Ovary (tissue), 9 donors: ENCODE measurements around the gene AFG1L. TPM values are rescaled to one million over a fixed set of nuclear protein-coding genes. Genes with fewer than 3 reads are reported as not detected.
"Not testable (repeated sequence)": the region's sequence is repeated elsewhere in the genome, so short reads cannot be mapped to it uniquely, and the experiment has no call there.

Experiments used
- DNase-seq, 5 donors: peaks; one replicate each; pipeline ENCODE4 v3.0.0-alpha.2; 2019 to 2020
- H3K27ac ChIP-seq, 2 donors: fragments of 200-600 bp; one replicate each; pipeline versions ENCODE4 v1.5.1 to v1.8.0; 2019 to 2022
- H3K27me3 ChIP-seq: fragments of 200-600 bp; one replicate; pipeline ENCODE4 v1.8.0; 2022
- H3K36me3 ChIP-seq: fragments of 200-600 bp; sonication (generic); one replicate; pipeline ENCODE4 v1.5.1; 2019
- H3K4me1 ChIP-seq: one replicate; pipeline ENCODE4 v1.8.1; 2013; ENCODE audit warnings: mild to moderate bottlenecking, moderate library complexity; ENCODE audit not compliant: insufficient read depth
- H3K4me3 ChIP-seq: fragments of 200-600 bp; sonication (generic); one replicate; pipeline ENCODE4 v1.5.1; 2017
- H3K9me3 ChIP-seq, 2 donors: fragments of 200-600 bp in 1 of 2; sonication (generic) in 1 of 2; one replicate each; pipeline versions ENCODE4 v1.5.1 to v1.8.1; 2013 to 2019; ENCODE audit warnings: mild to moderate bottlenecking in 1 of 2, moderate library complexity in 1 of 2
- EP300 ChIP-seq: sonication (generic); formaldehyde crosslinking; IDR thresholded peaks from one replicate; pipeline ENCODE4 v1.6.1; 2017; ENCODE audit warnings: antibody characterized with exemption
- POLR2A ChIP-seq: fragments of 450-650 bp; IDR thresholded peaks from one replicate; pipeline ENCODE4 v1.6.1; 2017; ENCODE audit warnings: antibody characterized with exemption, mild to moderate bottlenecking, moderate library complexity
- WGBS, 3 donors: extraction: QIAGEN DNeasy Blood & Tissue Kit in 1 of 3; methylation state at CpG; one replicate each; pipeline versions ENCODE4 v1.1.5 to v1.1.7; 2013 to 2017; 5-methylcytosine and 5-hydroxymethylcytosine counted together
- intact Hi-C, 4 donors: fragments of 100-400 bp; cut with DNase I; formaldehyde crosslinking; loops; one replicate each; pipeline versions ENCODE4 v1.11.0 to v1.15.1; 2022 to 2023
- polyA plus RNA-seq, 2 donors: library from polyadenylated mRNA; stranded (reverse); fragments of 200-250 nt in 1 of 2; fragments of 350-450 nt in 1 of 2; fragmentation: Illumina TruSeq in 1 of 2; extraction: RNeasy Lipid Tissue Mini Kit (QIAGEN cat#74804) in 1 of 2; gene quantifications; one replicate each; pipeline ENCODE4 v1.2.3, GENCODE V29; 2013 to 2014
- total RNA-seq, 7 donors: library from RNA; depleted of rRNA in 2 of 7; stranded (reverse); fragments of >200 nt in 2 of 7; fragmentation: NEBNext Ultra II Directional in 3 of 7; extraction: Animal tissue kit (Norgen Biotek cat#: 25700) in 3 of 7; gene quantifications; one replicate each; pipeline versions ENCODE4 v1.1.0 to v1.2.4, GENCODE V29; 2016 to 2023
- TF ChIP-seq, protein P1 (sequence below), 3 donors: fragments of 450-650 bp in 2 of 3; fragments of 200-600 bp in 1 of 3; IDR thresholded peaks; one replicate each; pipeline versions ENCODE4 v1.5.1 to v1.8.0; 2016 to 2022; ENCODE audit warnings: antibody characterized with exemption in 3 of 3, mild to moderate bottlenecking in 1 of 3
- donor health status: DM: no; HTN: no; CAD: no; lungs with moderate emphysema.
- donor health status: DM: no; HTN: no; CAD: no.
- donor health status: Bipolar disorder and iron deficiency.
- donor health status: DM: yes; HTN: yes; CAD: no.
- donor health status: DM: no; HTN: no; CAD: no.
- donor health status: DM: yes; HTN: yes; CAD: no.

AFG1L gene
- total and polyA plus RNA-seq, 9 donors = 1.2 to 7.6 (median 5.7) TPM

DNA sequence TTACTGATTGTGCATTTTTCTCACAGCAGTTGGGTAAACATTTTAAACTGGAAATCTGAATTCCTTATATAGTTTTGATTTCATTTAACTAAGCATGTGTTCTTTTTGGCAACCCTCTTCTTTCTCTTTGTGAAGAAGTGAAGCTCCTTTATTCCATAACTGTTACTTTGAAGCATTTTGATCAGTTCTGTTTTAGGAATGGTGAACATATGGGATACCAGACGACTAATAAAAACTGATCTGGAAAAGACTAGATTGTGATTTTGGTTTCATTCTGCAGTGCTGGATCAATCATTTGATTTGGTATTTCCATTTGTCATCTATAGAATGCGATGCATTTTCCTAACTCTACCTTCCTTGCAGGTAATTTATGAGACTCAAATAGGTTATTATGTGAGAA, 9.8 kb downstream of the AFG1L start:
- WGBS, 3 donors = 71 to 85% (median 83%) methylated on average over 2 of the region's 2 CpGs
- Histone ChIP-seq H3K9me3 (no peaks in the 10 kb centered on the region), H3K27me3 (no peaks in the 10 kb centered on the region), H3K36me3 (no peaks in the 10 kb centered on the region), H3K27ac (no peak overlapping the region), H3K4me1 (no peaks in the 10 kb centered on the region), H3K4me3 (no peak overlapping the region)
- TF ChIP-seq EP300 (no peak), POLR2A (no peak)
- TF ChIP-seq, protein P1, sequence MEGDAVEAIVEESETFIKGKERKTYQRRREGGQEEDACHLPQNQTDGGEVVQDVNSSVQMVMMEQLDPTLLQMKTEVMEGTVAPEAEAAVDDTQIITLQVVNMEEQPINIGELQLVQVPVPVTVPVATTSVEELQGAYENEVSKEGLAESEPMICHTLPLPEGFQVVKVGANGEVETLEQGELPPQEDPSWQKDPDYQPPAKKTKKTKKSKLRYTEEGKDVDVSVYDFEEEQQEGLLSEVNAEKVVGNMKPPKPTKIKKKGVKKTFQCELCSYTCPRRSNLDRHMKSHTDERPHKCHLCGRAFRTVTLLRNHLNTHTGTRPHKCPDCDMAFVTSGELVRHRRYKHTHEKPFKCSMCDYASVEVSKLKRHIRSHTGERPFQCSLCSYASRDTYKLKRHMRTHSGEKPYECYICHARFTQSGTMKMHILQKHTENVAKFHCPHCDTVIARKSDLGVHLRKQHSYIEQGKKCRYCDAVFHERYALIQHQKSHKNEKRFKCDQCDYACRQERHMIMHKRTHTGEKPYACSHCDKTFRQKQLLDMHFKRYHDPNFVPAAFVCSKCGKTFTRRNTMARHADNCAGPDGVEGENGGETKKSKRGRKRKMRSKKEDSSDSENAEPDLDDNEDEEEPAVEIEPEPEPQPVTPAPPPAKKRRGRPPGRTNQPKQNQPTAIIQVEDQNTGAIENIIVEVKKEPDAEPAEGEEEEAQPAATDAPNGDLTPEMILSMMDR (IDR thresholded peaks at IDR 0.05) = no peak
- intact Hi-C loops = no loop called here
- no peak for DNase-seq

DNA sequence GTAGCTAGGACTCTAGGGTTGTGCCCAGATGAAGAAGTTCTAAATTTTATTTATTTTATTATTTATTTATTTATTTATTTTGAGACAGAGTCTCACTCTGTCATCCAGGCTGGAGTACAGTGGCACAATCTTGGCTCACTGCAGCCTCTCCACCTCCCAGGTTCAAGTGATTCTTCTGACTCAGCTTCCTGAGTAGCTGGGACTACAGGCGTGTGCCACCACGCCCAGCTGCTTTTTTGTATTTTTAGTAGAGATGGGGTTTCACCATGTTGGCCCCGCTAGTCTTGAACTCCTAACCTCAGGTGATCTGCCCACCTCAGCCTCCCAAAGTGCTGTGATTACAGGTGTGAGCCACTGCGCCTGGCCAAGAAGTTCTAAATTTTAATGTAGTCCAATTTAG, 13.8 kb downstream of the AFG1L start:
- H3K9me3 ChIP-seq, H3K4me1 ChIP-seq, H3K27me3 ChIP-seq, intact Hi-C loops, H3K36me3 ChIP-seq, DNase-seq, H3K4me3 ChIP-seq, H3K27ac ChIP-seq: not testable (repeated sequence)
- WGBS, 3 donors = 92 to 94% (median 93%) methylated on average over 4 of the region's 4 CpGs

DNA sequence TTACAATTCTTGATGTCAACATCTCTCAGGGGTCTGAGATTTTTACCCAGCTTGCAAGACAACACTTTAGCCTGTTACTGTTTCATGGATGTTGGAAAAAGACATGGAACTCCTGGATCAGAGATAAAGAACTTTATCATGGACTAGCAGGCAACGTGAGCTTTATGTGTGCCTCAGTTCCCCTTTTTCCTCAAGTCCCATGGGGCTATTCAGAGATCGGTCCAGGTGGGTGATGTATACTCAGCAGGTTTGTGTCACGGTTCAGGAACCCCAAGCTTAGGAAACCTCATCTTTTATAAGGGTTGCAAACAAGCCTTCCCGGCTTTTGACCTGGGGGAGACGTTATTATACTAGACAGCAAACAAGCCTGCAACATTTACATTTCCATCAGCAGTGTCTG, 15.0 kb downstream of the AFG1L start:
- no peaks in the 10 kb centered on the region for H3K4me1 ChIP-seq
- no peak overlapping the region for H3K4me3 ChIP-seq
- H3K36me3 ChIP-seq = no peaks in the 10 kb centered on the region
- WGBS, 3 donors = 94 to 97% (median 95%) methylated on average over 5 of the region's 5 CpGs
- no peak for TF ChIP-seq POLR2A
- TF ChIP-seq, protein P1 (IDR thresholded peaks at IDR 0.05) = no peak
- TF ChIP-seq EP300 = no peak
- H3K9me3 ChIP-seq = no peaks in the 10 kb centered on the region
- no peaks in the 10 kb centered on the region for H3K27me3 ChIP-seq
- H3K27ac ChIP-seq = no peak overlapping the region
- intact Hi-C loops = no loop called here
- no peak for DNase-seq

DNA sequence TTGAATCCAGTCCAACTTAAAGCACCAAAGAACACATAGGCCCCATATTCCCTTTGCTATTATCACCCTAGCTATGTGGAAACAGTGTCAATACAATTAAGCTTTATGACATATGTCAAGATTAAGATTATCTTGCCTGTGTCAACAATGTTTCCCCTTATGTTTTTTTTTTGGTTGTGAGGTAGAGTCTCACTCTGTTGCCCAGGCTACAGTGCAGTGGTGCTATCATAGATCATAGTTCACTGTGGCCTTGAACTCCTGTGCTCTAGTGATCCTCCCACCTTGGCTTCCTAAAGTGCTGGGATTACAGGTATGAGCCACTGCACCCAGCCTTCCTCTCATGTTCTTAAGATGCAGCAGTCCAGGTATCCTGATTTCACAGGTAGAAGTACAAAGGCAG, 17.8 kb downstream of the AFG1L start:
- H3K9me3 ChIP-seq = no peaks in the 10 kb centered on the region
- no peaks in the 10 kb centered on the region for H3K27me3 ChIP-seq
- no peak overlapping the region for H3K4me3 ChIP-seq
- no peaks in the 10 kb centered on the region for H3K4me1 ChIP-seq
- intact Hi-C loops = no loop called here
- H3K36me3 ChIP-seq = no peaks in the 10 kb centered on the region
- TF ChIP-seq, protein P1 (IDR thresholded peaks at IDR 0.05) = no peak
- TF ChIP-seq POLR2A (no peak), EP300 (no peak)
- no peak overlapping the region for H3K27ac ChIP-seq
- DNase-seq = no peak

DNA sequence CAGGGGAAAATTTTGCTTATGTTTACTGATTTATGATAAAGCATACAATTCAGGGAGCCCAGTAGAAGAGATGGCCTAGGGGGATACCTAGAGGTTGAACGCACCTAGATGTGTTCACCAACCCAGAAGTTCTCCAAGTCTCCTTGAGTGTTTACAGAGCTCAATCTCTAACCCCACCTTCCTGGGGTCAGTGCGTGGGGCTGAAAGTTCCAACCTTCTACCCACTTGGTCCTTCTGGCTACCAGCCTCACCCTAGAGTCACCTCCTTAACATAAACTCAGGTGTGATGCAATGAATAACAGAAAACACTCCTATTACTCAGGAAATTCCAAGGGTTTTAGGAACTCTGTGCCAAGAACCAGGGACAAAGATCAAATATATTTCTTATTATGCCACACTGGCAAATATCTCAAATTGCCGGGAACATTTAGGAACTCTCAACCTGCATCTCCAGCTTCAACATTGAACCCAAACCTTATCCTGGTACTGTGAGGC, 26.4 kb downstream of the AFG1L start:
- Histone ChIP-seq H3K27ac (no peak overlapping the region), H3K9me3 (no peaks in the 10 kb centered on the region), H3K36me3 (no peaks in the 10 kb centered on the region), H3K4me1 (no peaks in the 10 kb centered on the region), H3K27me3 (no peaks in the 10 kb centered on the region), H3K4me3 (no peak overlapping the region)
- no peak for DNase-seq
- 94 to 97% (median 97%) methylated on average over 3 of the region's 3 CpGs for WGBS, 3 donors
- TF ChIP-seq POLR2A = no peak
- TF ChIP-seq, protein P1 (IDR thresholded peaks at IDR 0.05) = no peak
- TF ChIP-seq EP300 = no peak
- intact Hi-C loops = loop anchor here in 1 of 4 donors (10.0 kb wide), 1 partner anchor 626 kb away; no protein-coding TSS in a partner anchor
